IPS DF 6.9 (cell line): ENCODE data around the gene RPLP2.

Experiments
- DNase-seq: peaks from one replicate; pipeline ENCODE4 v3.0.0-alpha.2; 2013; ENCODE audit warnings: low read depth, low spot score
- H3K27ac ChIP-seq: one replicate; pipeline ENCODE4 v1.5.1; 2013; ENCODE audit warnings: low read length, control low read depth
- H3K27me3 ChIP-seq: 2 replicates; pipeline ENCODE4 v1.6.1; 2013; ENCODE audit warnings: mild to moderate bottlenecking, low read length; ENCODE audit not compliant: control insufficient read depth, insufficient read depth
- H3K36me3 ChIP-seq: 2 replicates; pipeline ENCODE4 v1.6.1; 2013; ENCODE audit warnings: low read length; ENCODE audit not compliant: control insufficient read depth, insufficient read depth
- H3K4me1 ChIP-seq: 2 replicates; pipeline ENCODE4 v1.6.1; 2013; ENCODE audit warnings: low read length; ENCODE audit not compliant: control insufficient read depth, insufficient read depth
- H3K4me3 ChIP-seq: 2 replicates; pipeline ENCODE4 v1.5.1; 2013; ENCODE audit warnings: mild to moderate bottlenecking, low read length
- H3K9me3 ChIP-seq: 2 replicates; pipeline ENCODE4 v1.6.1; 2013; ENCODE audit warnings: low read length, inconsistent platforms; ENCODE audit not compliant: control insufficient read depth, insufficient read depth
- WGBS: extraction: QIAGEN DNeasy Blood & Tissue Kit; methylation state at CpG from one replicate; pipeline ENCODE4 v1.1.7; 2013; ENCODE audit warnings: mixed read lengths, missing lambda C conversion rate; ENCODE audit not compliant: insufficient read length, insufficient coverage; 5-methylcytosine and 5-hydroxymethylcytosine counted together

Gene RPLP2

GRCh38 chr11:792873-793272 lies 16.9 kb upstream of the RPLP2 start:
- peaks cover 6% of the 10 kb centered on the region; the same call in 1 of the 2 replicates for H3K36me3 ChIP-seq
- no peak for DNase-seq
- peaks cover 9% of the 10 kb centered on the region for H3K4me1 ChIP-seq
- H3K27ac ChIP-seq: no peak overlapping the region
- H3K9me3 ChIP-seq: no peaks in the 10 kb centered on the region
- no CpG with 5 or more reads among the region's 13 CpGs for WGBS
- H3K27me3 ChIP-seq: no peaks in the 10 kb centered on the region
- H3K4me3 ChIP-seq: no peak overlapping the region

GRCh38 chr11:793556-793955 lies 16.2 kb upstream of the RPLP2 start:
- H3K9me3 ChIP-seq: no peaks in the 10 kb centered on the region
- H3K4me3 ChIP-seq: no peak overlapping the region
- WGBS: no CpG with 5 or more reads among the region's 7 CpGs
- H3K36me3 ChIP-seq: peaks cover 6% of the 10 kb centered on the region; the same call in 1 of the 2 replicates
- H3K27me3 ChIP-seq: no peaks in the 10 kb centered on the region
- H3K27ac ChIP-seq: no peak overlapping the region
- peaks cover 9% of the 10 kb centered on the region for H3K4me1 ChIP-seq
- DNase-seq: no peak

GRCh38 chr11:794013-794765 lies 15.6 kb upstream of the RPLP2 start:
- Histone ChIP-seq H3K27me3 (no peaks in the 10 kb centered on the region), H3K4me1 (peaks cover 9% of the 10 kb centered on the region), H3K9me3 (no peaks in the 10 kb centered on the region), H3K36me3 (peaks cover 7% of the 10 kb centered on the region; the same call in 1 of the 2 replicates), H3K4me3 (no peak overlapping the region), H3K27ac (no peak overlapping the region)
- WGBS: no CpG with 5 or more reads among the region's 31 CpGs
- no peak for DNase-seq

- no peak overlapping the region for H3K4me3 ChIP-seq
- H3K4me1 ChIP-seq: peaks cover 9% of the 10 kb centered on the region
- DNase-seq: no peak
- H3K27me3 ChIP-seq: no peaks in the 10 kb centered on the region
- no peak overlapping the region for H3K27ac ChIP-seq
- no CpG with 5 or more reads among the region's 38 CpGs for WGBS
- peaks cover 10% of the 10 kb centered on the region; the same call in 1 of the 2 replicates for H3K36me3 ChIP-seq
- H3K9me3 ChIP-seq: no peaks in the 10 kb centered on the region
These were observed 14.8 kb upstream of the RPLP2 start for GRCh38 chr11:794766-795633.

GRCh38 chr11:795634-796564 lies 13.9 kb upstream of the RPLP2 start:
- Histone ChIP-seq H3K4me1 (peaks cover 7% of the 10 kb centered on the region), H3K27ac (no peak overlapping the region), H3K9me3 (no peaks in the 10 kb centered on the region), H3K27me3 (no peaks in the 10 kb centered on the region), H3K36me3 (peaks cover 18% of the 10 kb centered on the region), H3K4me3 (no peak overlapping the region)
- no peak for DNase-seq
- no CpG with 5 or more reads among the region's 26 CpGs for WGBS

- DNase-seq: no peak
These were observed 13.0 kb upstream of the RPLP2 start for GRCh38 chr11:796565-797295.

GRCh38 chr11:797296-798092 lies 12.3 kb upstream of the RPLP2 start:
- WGBS: no CpG with 5 or more reads among the region's 57 CpGs
- H3K4me3 ChIP-seq: peak overlapping the region; percentile 60
- H3K9me3 ChIP-seq: no peaks in the 10 kb centered on the region
- no peak for DNase-seq
- peaks cover 24% of the 10 kb centered on the region for H3K36me3 ChIP-seq
- H3K27me3 ChIP-seq: no peaks in the 10 kb centered on the region
- H3K27ac ChIP-seq: no peak overlapping the region
- H3K4me1 ChIP-seq: peaks cover 7% of the 10 kb centered on the region

More at GRCh38 chr11:796565-797295, 13.0 kb upstream of the RPLP2 start:
- Histone ChIP-seq H3K27ac (no peak overlapping the region), H3K9me3 (no peaks in the 10 kb centered on the region), H3K36me3 (peaks cover 19% of the 10 kb centered on the region), H3K4me3 (peak overlapping the region; percentile 60; the same call in 1 of the 2 replicates), H3K4me1 (peaks cover 7% of the 10 kb centered on the region), H3K27me3 (no peaks in the 10 kb centered on the region)
- no CpG with 5 or more reads among the region's 18 CpGs for WGBS

GRCh38 chr11:798093-798713 lies 11.6 kb upstream of the RPLP2 start, which contains the start of gene SLC25A22:
SLC25A22 (minus strand) TSS chr11:798281; CDS start chr11:795006, 3,275 bp downstream.
- H3K27ac ChIP-seq: no peak within 1 kb of the TSS
- no peak for DNase-seq
- WGBS: no CpG with 5 or more reads among the region's 69 CpGs

More at GRCh38 chr11:798093-798713, 11.6 kb upstream of the RPLP2 start, which contains the start of gene SLC25A22:
- peak within 1 kb of the TSS; percentile 60 for H3K4me3 ChIP-seq
- H3K36me3 ChIP-seq: peaks cover 29% of the 10 kb centered on the region
- H3K9me3 ChIP-seq: no peaks in the 10 kb centered on the region
- peaks cover 7% of the 10 kb centered on the region for H3K4me1 ChIP-seq
- no peaks in the 10 kb centered on the region for H3K27me3 ChIP-seq
